GM18868 (cell line): Measurements from ENCODE around the gene TMA7B.

Experiments used
- ATAC-seq: cut with Tn5 transposase; IDR thresholded peaks from one replicate; pipeline ENCODE4 v1.9.1; 2021; ENCODE audit warnings: mild to moderate bottlenecking, moderate library complexity; ENCODE audit not compliant: unreplicated experiment

The TMA7B gene

DNA sequence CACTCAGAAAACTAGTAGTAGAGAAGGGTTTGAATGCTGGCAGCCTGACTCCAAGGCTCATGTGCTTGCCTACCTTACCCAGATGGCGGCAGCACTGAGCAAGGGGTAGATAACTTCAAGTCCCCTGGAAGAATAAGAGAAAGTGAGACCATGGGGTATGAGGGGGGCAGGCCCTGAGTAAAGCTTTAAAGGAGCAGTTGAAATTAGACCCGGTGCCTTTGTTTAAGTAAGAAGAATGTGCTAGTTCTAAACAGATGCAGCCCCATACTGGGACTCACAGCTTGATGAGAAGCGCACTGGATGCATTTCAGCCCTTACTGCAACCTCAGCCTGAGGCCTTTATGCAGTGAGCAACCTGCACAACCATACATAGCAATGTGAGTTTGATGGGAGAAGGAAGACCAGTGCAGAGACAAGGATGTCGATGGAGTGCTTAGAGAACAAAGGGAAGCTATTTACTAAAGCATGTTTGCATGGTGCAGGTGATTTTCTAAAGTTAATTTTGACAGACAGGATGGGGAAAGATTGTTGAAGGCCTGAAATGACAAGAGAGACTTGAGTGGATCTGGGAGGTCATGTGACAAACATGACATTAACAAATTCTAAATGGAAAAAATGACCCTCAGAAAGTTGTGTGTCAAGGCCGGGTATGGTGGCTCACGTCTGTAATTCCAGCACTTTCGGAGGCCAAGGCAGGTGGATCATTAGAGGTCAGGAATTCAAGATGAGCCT is 27.1 kb upstream of the TMA7B start:
- ATAC-seq: no peak

DNA sequence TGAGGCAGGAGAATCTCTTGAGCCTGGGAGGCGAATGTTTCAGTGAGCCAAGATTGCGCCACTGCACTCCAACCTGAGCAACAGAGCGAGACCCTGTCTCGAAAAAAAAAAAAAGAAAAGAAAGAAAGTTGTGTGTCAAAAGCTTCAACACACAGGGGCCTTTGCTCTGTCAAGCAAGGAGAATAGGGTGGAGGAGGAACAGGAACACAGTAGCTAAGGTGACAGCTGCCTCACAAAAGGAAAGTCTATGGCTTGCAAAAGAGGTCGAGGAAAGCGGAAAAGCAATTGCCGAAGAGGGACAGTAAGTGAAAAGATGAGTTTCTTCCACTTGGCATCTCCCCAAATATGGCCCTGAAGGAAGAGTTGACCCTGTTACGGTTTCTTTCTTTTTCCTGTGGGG is 26.5 kb upstream of the TMA7B start:
- no peak for ATAC-seq

DNA sequence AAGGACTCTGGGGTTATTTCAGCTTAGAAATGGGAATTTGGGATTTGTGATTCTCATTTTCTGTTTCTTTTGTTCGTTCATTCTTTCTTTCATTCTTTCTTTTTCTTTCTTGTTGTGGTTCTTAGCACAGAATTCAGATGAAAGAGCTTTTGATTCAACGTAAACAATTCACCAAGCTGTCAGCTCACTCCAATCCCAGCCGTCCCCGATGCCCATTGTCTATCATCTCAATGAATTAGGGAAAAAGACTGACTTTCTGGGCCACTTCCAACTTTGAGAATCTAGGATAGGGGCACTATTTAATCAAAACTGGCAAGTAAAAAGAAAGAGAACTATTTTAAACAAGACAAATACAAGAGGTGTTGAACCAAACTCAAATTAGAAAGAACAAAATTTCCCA is 25.1 kb upstream of the TMA7B start:
- ATAC-seq: no peak

DNA sequence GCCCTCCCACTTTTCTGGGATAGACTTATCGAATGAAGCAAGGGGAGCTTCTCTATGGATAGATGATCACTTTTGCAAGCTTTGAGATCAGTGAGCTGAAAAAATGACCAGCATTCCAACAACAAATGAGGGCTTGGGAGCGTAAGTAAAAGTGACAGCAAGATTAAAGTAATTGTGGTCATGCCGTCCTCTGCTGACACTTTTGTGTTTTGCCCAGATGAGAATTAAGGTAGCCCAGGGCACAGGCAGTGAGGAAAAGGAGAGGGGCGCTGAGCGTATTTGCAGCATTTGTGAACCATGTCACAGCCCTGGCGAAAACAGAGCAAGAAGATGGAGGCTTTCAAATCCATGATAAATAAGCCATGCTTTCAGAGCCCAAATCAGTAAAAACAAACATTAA is 24.6 kb upstream of the TMA7B start:
- ATAC-seq: no peak

DNA sequence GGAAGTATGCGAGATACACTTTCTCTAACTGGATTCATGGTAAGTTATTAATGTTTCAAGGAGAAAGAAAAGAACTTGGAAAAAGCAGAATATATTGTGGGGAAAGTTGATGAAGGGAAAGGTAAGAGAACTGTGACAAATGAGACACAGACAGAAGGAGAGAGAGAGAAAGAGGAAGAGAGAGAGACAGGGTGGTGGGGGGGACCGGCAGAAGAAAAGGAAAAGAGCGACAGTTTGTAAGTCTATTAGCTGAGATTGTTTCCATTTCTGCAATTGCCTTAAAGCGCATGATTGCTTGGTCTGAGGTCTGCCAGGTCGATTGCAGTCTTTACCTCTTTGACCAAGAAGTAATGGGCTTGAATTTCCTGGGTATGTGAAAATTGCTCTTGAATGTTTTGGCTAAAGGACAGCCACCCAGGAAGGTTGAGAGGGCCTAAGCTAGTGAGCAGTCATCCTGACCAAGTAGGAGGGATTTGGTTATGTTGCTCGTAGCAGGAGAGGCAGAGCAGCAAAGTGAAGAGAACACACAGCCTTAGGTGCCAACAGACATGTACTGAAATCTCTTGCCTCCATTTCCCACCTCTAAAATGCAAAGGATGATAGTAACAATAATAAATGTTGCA is 23.6 kb upstream of the TMA7B start:
- no peak for ATAC-seq

DNA sequence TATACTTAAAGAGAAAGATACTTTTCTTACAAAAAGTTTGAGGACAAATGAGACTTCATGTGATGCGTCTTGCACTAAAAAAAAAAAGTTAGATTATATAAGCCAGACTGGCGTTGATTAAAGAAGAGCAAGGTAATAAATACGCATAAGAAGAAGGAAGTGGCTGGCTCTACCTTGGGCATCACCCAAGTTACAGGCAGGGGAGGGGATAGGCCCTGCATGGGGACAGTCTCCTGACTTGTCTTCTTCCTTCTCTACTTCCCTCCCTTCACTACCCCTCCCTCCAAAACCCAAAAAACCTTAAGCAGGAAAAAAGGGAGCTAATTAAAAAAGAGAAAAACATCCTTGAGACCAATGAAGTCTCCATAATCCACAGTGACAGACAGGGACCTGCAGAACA is 22.3 kb upstream of the TMA7B start:
- no peak for ATAC-seq

DNA sequence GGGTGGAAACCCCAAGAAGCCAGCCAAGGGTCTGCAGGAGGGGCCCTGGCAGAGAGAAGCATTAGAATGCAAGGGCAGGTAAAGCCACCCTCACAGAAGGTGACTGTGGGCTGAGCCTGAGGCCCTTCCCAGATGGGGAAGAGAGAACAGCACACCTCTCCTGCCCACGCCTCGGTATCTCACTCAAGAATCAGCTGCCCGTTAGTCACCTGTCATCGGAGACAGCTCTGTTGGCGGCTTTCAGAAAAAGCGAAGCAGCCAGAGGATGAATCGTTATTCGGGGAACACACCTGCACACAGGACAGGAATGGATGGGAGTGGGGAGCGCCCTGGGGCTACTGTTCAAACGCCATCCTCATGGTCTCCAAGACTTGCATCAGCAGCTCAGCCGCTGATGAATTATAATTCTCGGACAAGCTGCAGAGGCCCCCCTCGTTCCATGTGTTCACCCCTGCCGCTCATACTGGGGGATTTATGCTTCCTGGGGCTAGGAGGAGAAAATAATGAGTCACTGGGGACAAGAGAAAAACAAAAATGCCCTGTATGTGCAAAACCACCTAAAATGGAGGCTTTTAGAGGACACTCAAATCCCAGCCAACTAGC is 21.6 kb upstream of the TMA7B start:
- no peak for ATAC-seq

DNA sequence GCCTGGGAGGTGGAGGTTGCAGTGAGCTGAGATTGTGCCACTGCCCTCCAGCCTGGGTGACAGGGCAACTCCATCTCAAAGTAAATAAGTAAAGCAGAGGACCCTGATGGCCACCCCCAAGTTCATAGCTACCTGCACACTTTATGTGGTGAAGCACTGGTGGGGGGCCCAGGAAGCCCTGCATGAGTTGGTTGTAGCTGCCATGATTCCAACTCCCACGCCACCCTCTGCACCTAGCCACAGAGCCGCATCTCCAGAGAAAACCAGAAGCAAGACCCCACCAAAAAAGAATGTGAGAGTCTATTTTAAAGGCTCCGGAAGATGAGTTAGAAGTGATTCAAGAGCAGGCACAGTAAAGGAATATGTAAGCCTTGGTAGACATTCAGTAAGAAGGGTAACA is 20.4 kb upstream of the TMA7B start:
- ATAC-seq: no peak

DNA sequence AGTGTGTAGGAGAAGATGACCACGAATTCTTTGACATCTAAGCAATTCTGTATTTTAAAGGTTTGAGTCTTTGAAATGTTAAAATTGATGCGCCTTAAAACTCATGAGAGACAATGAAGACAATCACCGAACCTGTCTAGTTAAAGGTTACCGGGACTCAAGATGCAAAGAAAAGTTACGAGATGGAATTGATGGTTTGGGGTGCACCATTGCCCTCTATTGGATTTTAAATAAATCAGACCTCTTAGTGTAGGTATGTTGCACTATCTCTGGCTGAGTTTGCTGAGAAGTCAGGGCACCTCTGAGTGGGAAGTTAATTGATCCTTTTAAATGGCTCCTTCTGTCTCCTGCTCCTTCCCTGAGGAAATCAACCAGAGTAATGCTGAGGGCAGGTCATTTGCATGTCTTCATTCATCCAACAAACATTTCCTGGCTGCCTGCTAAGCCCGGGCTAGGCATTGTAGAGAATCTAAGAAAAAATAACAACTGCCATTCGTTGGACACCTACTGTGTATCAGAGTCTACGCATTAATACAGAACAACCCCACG is 19.4 kb upstream of the TMA7B start:
- no peak for ATAC-seq

DNA sequence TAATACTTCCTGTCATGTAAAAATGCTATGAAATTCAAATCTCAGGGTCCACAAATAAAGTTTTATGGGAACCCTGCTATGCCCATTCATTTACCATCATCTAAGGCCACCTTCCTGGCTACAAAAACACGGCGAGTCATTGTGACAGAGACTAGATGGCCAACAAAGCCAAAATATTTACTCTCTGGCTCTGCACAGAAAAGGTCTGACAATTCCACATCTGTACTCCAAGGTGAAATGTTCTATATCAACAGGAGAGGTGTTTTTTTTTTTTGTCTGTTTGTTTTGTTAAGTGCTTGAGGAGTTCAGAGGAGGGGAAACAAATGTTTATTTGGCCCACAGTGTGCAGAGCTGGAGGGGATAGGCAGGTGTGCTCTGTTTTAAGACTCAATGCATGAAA is 18.6 kb upstream of the TMA7B start:
- no peak for ATAC-seq

DNA sequence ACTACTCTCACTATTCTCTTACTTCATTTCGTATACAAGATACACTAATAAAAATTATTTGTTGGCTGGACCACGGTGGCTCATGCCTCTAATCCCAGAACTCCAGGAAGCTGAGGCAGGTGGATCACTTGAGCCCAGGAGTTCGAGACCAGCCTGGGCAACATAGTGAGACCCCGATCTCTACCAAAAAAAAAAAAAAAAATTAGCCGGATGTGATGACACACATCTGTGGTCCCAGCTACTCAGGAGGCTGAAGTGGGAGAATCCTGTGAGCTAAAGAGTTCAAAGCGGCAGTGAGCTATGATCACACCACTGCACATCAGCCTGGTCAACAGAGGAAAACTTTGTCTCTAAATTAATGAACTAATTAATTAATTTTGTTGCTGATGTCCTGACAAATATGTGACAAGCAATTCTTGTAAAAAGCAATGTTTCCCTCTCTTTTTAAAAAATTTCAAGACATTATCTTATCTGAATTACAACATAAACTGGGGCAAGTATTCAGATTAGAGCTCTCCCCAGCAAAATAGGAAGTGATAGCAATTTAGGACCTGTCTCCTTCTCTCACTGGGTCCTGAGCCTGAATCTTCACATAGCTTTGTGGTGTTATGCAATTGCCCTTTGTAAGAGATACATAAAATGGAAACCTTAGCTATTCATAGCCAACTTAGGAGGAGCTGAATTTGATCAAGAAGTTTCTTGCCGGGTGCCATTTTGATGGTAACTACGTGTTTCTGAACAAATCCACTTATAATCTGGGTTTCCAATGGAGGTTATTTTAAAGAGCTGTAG is 17.6 kb upstream of the TMA7B start:
- no peak for ATAC-seq

DNA sequence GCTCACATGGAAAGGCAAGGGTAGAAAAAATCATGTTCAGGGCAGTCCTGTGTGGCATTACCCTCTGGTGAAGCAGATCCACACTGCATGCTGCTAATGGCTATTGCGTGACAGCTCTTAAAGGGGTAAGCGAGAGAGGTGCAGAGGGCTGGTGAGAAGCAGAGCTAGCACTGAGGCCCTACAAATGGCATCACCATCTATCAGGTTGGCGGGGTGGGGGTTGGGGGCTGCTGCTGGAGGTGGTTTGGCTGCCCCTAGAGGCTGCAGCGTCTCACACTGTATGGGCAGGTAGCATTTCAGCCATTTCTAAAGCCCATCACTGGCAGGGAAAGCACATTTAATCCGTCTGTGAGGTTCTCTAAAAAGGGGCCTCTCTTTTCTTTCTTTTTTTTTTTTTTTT is 16.9 kb upstream of the TMA7B start:
- ATAC-seq: no peak

DNA sequence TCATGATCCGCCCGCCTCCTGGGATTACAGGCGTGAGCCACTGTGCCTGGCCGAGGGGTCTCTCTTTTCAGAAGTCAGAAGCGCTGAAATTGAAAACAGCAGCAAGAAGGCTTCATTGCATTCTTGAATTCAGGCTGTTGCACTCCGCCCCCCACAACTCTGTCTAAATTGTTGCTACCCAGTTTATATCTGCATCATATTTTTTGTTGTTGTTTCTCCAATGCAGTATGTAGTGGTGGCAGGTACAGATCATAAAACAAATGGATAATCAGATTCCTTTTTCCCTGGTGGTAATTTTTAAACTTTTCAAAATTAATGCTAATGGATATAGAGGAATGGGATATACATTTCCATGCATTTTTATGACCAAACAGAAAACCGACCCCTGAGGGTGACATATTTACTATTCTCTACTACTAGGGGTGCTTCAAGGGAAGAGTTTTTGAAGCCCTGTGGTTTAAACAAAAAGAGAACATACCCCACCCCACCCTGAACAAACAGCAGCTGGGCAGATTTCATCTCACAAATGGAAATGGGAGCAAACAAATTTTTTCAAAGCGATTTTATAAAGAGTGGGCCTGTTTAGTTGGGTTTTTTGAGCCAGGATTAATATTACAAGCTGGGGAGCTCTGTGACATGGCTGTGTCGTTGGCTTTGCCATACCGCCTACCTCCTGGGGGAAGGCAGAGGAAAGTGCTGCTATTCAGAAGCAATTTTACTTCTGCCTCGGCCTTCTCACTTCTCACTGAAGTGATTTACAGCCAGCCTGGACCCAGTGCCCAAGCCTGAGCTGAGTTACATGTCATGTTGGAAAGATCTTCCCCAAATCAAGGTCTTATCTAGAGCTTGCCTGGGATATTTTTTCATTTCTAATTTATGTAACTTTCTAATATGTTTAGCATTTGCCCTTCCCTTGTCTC is 16.0 kb upstream of the TMA7B start:
- no peak for ATAC-seq

DNA sequence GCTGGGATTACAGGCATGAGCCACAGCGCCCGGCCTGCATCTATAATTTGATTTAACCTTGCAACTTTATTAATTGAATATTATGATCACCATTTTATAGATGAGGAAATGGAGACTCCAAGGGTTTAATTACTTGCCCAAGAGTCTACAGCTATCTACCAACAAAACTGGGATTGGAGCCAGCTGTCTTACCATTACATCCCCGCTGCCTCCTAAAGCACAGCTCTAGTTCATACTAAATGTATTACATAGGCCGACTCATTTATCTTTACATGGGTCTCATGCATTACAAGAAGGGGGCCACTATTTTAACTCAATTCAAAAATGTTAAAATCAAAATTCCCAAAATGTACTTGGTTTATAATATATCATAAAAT is 14.1 kb upstream of the TMA7B start:
- ATAC-seq: no peak

DNA sequence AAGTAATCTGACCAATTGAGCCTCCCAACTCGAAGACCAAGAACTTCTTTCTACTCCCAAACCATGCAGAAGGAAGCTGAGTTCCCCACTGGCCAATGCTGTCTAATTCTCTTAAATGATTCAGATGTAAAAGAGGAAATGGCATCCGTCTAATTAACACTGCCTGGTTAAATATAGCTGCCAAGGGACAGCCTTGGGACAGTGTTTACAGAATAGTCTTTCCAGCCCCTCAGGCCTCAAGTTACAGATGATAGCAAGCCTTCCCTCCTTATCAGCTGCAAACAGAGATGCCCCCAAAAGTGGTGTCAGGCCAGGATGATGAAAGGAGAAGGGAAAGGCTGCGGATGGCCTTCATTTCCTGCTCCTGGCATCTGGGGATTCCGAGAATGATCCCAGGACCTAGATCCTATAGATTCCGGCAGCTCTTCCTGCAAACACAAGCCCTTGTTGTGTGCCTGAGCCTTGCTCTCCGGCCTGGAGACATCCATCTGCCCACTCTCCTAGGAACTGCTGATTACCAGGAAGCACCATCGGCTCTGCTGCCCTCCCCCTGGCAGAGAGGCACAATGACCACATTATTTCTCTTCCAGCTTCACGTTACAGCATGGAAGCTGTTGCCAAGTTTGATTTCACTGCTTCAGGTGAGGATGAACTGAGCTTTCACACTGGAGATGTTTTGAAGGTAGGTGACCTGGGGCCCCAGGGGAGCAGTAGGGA is 13.5 kb upstream of the TMA7B start:
- no peak for ATAC-seq

DNA sequence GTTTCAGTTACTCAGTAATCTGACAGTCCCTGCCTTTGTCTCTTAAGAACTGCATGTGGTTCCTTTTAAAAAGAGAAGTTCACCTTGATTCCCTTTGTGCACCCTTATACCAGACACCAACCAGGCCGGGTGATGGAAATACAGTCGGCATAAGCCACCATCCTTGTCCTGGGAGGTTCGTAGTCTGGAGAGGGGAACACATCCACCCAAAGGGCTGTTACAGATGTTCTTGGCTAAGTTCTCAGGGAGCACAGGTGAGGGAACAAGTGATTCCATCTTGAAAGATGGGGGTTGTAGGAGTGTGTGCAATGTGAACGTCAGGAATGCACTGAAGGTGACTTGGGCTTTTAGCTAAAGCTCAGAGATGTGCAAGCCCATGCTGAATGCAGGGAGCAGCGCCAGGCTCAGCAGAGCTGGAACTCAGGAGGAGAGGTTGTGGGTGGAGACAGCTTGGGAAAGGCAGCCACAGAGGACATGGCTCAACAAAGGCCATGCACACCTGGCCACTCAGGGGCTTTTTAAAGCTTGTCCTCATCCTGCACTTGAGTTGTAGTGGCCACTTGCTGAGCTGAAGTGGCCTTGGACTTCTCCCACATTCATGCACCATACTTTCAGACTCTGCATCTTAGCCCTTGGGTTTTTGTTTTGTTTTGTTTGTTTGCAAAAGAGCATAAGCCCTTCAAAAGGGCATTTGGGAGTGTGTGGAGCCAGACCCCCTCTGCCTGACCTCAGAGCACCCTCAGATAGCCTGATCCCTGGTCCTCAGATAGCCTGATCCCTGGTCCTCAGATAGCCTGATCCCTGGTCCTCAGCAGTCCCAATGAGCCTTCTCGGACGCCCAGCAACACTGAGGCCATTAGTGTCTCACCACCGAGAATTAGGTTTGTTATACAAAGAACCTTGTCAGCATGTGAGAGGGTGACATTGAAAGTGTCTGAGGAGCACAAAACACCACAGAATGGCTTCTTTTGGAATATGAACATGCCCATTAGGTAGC is 12.7 kb upstream of the TMA7B start:
- ATAC-seq: no peak

DNA sequence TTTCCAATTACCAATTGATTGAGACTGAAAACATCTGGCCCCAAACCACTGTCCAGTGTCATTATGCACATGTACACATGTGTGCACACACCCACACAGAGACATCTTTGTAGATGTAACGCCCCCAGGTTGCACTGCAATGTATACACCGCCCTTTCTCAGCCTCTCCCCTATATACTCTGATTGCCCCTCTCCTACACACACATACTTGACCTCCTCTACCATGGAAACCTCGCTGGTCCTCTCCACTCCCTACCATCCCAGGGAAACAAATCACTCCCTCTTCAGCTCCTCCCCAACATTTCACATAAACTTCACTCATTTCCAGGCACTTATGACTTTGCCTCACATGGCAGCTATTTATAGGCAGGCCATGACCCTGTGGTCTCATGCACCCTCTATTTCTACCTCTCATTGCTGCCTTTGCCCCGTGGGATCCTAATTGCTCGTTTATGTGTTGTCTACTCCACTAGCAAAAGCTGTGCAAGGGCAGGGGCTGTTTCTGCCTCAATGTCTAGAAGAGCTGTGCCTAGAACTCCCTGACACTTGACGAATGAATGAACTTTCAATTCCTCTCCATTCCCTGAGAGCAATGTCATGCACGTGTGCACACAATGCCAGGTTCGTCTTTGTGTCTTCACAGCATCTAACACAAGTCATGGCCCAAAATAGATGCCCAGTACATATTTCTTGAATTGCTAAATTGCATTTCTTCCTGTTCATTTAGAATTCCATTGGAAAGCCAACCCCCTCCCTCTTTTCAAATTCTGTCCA is 10.0 kb upstream of the TMA7B start:
- no peak for ATAC-seq
